HFF-Myc (cell line): ENCODE data around the gene CD101.

Experiments used
- DNase-seq: peaks from one replicate; pipeline ENCODE4 v3.0.0-alpha.2; 2011; ENCODE audit warnings: low read depth; ENCODE audit errors: extremely low read depth
- H3K4me3 ChIP-seq: replicated peaks from 2 replicates; pipeline ENCODE4 v1.5.1; 2011; ENCODE audit warnings: low read depth, mild to moderate bottlenecking, control low read depth, low read length
- TF ChIP-seq, protein P1 (sequence below): IDR thresholded peaks from 2 replicates; pipeline ENCODE4 v1.5.1; 2012; ENCODE audit warnings: mild to moderate bottlenecking, low read depth, low read length, control low read depth; ENCODE audit errors: missing control alignments

The CD101 gene

GRCh38 chr1:116984406-116985160 lies 17.0 kb upstream of the CD101 start:
- DNase-seq = no peak

GRCh38 chr1:116986421-116987255 lies 14.9 kb upstream of the CD101 start:
- TF ChIP-seq, protein P1, sequence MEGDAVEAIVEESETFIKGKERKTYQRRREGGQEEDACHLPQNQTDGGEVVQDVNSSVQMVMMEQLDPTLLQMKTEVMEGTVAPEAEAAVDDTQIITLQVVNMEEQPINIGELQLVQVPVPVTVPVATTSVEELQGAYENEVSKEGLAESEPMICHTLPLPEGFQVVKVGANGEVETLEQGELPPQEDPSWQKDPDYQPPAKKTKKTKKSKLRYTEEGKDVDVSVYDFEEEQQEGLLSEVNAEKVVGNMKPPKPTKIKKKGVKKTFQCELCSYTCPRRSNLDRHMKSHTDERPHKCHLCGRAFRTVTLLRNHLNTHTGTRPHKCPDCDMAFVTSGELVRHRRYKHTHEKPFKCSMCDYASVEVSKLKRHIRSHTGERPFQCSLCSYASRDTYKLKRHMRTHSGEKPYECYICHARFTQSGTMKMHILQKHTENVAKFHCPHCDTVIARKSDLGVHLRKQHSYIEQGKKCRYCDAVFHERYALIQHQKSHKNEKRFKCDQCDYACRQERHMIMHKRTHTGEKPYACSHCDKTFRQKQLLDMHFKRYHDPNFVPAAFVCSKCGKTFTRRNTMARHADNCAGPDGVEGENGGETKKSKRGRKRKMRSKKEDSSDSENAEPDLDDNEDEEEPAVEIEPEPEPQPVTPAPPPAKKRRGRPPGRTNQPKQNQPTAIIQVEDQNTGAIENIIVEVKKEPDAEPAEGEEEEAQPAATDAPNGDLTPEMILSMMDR = no peak
- no peak for DNase-seq
- no peak overlapping the region for H3K4me3 ChIP-seq

More at GRCh38 chr1:116984406-116985160, 17.0 kb upstream of the CD101 start:
- no peak overlapping the region for H3K4me3 ChIP-seq
- TF ChIP-seq, protein P1 = no peak

GRCh38 chr1:116987256-116987555 lies 14.4 kb upstream of the CD101 start:
- H3K4me3 ChIP-seq = no peak overlapping the region
- TF ChIP-seq, protein P1 = no peak
- no peak for DNase-seq

DNA sequence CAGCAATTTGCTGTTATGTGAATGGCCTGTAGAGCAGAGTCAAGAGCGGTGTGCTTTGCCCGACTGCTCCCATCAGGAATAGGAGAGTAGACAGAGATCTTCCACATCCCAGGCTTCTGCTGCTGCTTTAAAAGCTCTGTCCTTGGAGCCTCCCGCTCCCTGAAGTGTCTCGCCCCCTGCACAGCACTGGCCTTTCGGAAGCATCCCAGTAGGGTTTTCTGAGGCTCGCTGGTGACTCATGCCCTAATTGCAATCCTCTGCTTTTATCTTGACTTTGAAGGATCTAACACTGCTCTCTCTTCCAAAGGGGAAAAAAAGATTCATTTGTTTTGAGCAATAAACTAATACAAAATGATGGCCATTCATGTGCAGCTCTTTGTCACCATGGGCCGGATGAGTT lies 13.3 kb upstream of the CD101 start:
- H3K4me3 ChIP-seq = no peak overlapping the region
- TF ChIP-seq, protein P1 = no peak
- no peak for DNase-seq

GRCh38 chr1:116988908-116989307 lies 12.7 kb upstream of the CD101 start:
- DNase-seq = no peak
- H3K4me3 ChIP-seq = no peak overlapping the region
- TF ChIP-seq, protein P1 = no peak

- TF ChIP-seq, protein P1 = no peak
- DNase-seq = no peak
- no peak overlapping the region for H3K4me3 ChIP-seq
Measured at GRCh38 chr1:116989835-116990234, 11.7 kb upstream of the CD101 start.
